HL-60/S4 treated with phorbol 12-myristate 13-acetate at 8.2 ng/mL for 4 days and 3 days (cell line): Measurements from ENCODE around the gene TINAGL1.

Experiments used
- in situ Hi-C: fragments of 300-500 bp; cut with MboI; formaldehyde crosslinking; loops from 2 replicates; pipeline ENCODE4 v1.15.0; 2022; ENCODE audit warnings: low sequenced_read_pairs

Gene TINAGL1

GRCh38 chr1:31600641-31601040, 24.3 kb downstream of the TINAGL1 start:
- in situ Hi-C loops, result no loop called here

DNA sequence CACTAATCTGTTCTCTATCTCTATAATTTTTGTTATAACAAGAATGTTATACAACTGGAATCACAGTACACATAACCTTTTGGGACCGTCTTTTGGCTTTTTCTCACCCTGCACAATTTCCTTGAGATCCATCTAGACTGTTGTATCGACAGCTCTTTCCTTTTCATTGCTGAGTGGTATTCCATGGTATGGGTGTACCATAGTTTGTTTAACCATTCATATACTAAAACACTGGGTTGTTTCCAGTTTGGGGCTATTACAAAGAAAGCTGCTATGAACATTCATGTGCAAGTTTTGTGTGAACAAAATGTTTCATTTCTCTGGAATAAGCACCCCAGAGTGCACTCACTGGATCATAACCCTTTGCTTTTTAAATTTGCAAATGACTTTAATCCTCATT, 25.8 kb downstream of the TINAGL1 start:
- in situ Hi-C loops, result no loop called here

GRCh38 chr1:31605908-31606427, 29.7 kb downstream of the TINAGL1 start:
- in situ Hi-C loops, result no loop called here

GRCh38 chr1:31607360-31607759, 31.0 kb downstream of the TINAGL1 start:
- in situ Hi-C loops, result no loop called here

- in situ Hi-C loops, result no loop called here
These were observed 33.3 kb downstream of the TINAGL1 start for GRCh38 chr1:31609514-31610118.

GRCh38 chr1:31614414-31615005, 38.2 kb downstream of the TINAGL1 start:
- in situ Hi-C loops, result no loop called here

DNA sequence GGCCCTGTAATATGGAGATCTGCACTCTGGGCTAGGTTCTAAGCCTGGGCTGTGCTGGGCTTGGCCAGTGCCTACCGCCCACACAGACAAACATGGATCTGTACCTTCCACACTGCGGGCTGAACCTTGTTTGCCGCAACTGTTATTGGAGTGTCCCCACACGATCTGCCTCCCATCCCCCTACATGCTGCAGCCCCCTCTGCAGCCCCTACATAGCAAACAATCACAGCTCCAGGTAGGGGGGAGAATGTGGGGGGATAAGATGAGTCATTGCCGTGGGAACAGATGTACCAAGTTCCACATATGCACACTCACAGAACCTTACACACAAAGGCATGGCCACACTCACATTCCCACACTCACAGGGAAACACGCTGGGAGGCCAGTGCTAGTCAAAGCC, 39.1 kb downstream of the TINAGL1 start:
- in situ Hi-C loops, result no loop called here

DNA sequence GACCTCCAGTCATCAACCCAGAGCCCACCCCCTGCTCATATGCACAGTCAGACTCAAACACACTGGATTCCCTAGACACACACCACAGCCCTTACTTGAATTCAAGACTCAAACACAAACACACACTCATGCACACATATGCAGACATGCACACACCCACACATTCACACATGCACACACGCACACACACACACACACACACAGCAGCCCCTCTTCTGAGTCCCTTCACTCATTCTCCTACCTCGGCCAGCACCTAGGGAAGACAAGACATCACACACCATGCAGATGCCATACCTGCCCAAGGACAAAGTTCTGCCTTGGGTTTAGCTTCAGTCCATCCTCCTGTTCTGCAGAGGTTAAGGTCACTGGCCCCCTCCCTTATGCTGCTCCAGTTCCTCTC, 39.6 kb downstream of the TINAGL1 start:
- in situ Hi-C loops, result no loop called here

DNA sequence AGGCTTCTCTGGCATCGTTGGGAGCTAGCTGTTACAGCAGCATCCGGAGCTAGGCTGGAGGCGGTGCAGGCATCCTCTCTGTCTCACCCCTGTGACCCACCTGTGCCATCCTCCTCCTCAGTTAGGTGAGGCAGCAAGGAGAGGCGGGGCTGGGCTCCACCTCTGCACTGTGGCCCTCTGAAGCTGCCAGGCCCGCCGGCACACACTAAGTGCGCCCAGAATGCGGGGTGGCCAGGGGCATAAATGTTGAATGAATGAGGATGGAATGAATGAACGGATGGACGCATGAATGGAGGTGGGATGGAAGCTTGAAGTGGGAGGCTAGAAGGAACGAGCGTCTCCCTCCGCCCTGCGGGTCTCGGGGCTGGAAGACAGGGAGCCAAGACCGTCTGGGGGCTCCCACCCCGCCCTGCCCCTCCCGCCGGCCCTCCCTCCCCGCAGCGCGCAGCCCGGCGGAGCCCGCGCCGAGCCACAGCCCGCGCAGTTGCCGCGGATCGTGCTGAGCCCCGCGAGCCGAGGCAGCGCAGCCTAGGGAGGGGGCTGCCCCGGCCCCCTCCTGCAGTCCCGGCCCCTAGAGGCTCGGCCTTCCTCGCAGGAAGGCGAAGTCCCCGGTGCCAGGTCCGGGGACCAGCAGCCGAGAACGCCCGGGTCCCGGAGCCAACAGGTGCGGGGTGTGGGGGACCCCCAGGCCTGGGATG, 41.1 kb downstream of the TINAGL1 start, which contains the start of gene HCRTR1:
Gene HCRTR1, plus strand, starts transcription at position 472 of the 698 bp plus-strand sequence. CDS start 1,504 bp downstream, outside the sequence.
- in situ Hi-C loops, result no loop called here

- in situ Hi-C loops, result no loop called here
These were observed 41.8 kb downstream of the TINAGL1 start for GRCh38 chr1:31617916-31618746.

GRCh38 chr1:31618916-31619846, 42.9 kb downstream of the TINAGL1 start:
- in situ Hi-C loops, result no loop called here

DNA sequence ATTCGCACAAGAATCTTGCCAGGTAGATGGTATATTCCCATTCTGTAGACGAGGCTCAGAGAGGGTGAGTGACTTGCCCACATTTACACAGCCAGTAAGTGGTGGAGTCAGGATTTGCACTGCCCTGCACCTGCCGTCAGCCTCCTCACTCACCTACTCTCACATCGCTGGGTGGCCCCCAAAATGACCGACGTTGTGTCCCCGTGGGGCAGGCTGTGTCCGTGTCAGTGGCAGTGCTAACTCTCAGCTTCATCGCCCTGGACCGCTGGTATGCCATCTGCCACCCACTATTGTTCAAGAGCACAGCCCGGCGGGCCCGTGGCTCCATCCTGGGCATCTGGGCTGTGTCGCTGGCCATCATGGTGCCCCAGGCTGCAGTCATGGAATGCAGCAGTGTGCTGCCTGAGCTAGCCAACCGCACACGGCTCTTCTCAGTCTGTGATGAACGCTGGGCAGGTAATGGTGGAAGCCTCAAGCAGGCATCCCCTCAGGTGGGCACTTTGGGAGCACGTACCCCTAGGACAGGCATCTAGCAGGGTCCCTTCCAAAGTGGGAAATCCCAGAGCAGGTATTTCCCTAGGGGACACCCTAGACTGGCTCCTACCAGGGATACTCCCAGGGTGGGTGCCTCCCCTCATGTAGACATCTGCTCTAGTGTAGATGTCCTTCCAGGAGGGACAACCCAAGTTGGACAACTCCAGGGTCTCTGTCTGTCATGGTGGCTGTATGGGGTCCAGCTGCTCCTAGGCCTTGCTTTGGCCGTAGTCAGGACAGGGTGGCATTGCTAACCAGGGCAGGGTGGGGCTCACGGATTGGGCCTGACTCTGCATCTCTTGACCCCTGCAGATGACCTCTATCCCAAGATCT, 44.5 kb downstream of the TINAGL1 start:
- in situ Hi-C loops, result no loop called here

- in situ Hi-C loops, result no loop called here
These were observed 45.1 kb downstream of the TINAGL1 start for GRCh38 chr1:31621498-31621820.

GRCh38 chr1:31621847-31622730, 45.8 kb downstream of the TINAGL1 start:
- in situ Hi-C loops, result no loop called here

DNA sequence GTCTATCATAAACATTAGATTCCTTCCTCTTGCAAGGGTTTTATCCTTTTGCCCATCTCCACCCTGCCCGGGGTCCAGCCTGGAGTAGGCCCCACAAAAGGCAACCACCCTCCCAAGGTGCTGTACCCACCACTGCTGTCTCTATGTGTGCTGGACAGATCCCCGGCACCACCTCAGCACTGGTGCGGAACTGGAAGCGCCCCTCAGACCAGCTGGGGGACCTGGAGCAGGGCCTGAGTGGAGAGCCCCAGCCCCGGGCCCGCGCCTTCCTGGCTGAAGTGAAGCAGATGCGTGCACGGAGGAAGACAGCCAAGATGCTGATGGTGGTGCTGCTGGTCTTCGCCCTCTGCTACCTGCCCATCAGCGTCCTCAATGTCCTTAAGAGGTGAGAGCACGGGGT, 47.0 kb downstream of the TINAGL1 start:
- in situ Hi-C loops, result no loop called here

GRCh38 chr1:31624309-31624708, 48.0 kb downstream of the TINAGL1 start:
- in situ Hi-C loops, result no loop called here

DNA sequence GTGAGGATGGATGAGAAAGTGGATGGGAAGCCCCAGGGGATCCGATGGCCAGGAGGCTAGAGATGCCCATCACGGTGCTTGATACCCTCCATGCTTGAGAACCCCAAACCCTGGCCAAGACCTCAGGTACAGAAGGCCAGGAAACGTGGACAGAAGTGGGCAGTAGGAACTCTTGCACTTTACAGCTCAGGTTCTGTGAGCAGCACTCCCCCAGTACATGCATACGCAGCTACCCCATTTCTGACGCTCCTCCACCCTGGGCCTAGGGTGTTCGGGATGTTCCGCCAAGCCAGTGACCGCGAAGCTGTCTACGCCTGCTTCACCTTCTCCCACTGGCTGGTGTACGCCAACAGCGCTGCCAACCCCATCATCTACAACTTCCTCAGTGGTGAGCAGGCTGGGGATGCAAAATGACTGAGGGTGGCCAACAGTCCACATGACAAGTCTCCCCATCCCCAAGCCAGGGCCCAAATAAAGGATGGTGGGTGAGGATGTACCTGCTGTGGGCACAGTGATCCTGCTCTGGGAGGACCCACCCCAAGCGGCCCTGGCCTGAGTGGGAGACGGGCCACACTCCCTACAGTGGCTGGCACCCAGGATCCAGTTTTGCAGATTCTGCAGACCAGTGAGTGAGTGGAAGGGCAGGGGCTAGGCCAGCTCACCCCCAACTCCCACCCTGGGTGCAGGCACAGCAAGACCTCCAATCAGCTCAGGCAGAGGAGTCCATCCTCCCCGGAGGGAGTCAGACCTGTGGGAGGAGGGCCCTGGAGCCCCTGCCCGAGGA, 48.6 kb downstream of the TINAGL1 start:
- in situ Hi-C loops, result no loop called here
